Measurements from ENCODE around the gene MRPS5. TPM values are rescaled to one million over a fixed set of nuclear protein-coding genes. Genes with fewer than 3 reads are reported as not detected.

Gene MRPS5
- total and polyA plus RNA-seq, 8 donors = 28.6 to 78.2 (median 47.2) TPM

GRCh38 chr2:95044601-95045000, 77.0 kb downstream of the MRPS5 start:
- Histone ChIP-seq H3K27me3 (peaks cover 0 to 9% (median 0%) of the 10 kb centered on the region in 3 donors), H3K4me1 (peaks cover 27 to 54% (median 53%) of the 10 kb centered on the region in 4 donors), H3K36me3 (no peaks in the 10 kb centered on the region), H3K9me3 (no peaks in the 10 kb centered on the region), H3K27ac (peak overlapping the region; percentile 66 to 84 (median 78)), H3K4me3 (no peak overlapping the region)
- TF ChIP-seq CTCF (IDR thresholded peaks at IDR 0.05) (no peak), EP300 (IDR thresholded peaks at IDR 0.05) (no peak), POLR2A (IDR thresholded peaks at IDR 0.05) (no peak), POLR2AphosphoS5 (IDR thresholded peaks at IDR 0.05) (no peak)
- DNase-seq = peak in 1 of 2 donors; percentile 52
- intact Hi-C loops (cut with DNase I; ENCODE audit: low total_unique reads) = no loop called here
- WGBS, 5 donors = 37 to 69% (median 61%) methylated on average over 5 of the region's 5 CpGs

GRCh38 chr2:95043300-95044093, 78.1 kb downstream of the MRPS5 start:
- peak; percentile 83 to 85 for DNase-seq

GRCh38 chr2:95042472-95043271, 78.9 kb downstream of the MRPS5 start:
- H3K27ac ChIP-seq = peak overlapping the region; percentile 69 to 84 (median 78)

More at GRCh38 chr2:95043300-95044093, 78.1 kb downstream of the MRPS5 start:
- H3K4me3 ChIP-seq = peak overlapping the region in 1 of 4 donors; percentile 6
- WGBS, 5 donors = 38 to 44% (median 41%) methylated on average over 15 to 17 of the region's 17 CpGs
- H3K27me3 ChIP-seq = no peaks in the 10 kb centered on the region
- H3K36me3 ChIP-seq = no peaks in the 10 kb centered on the region
- peaks cover 23 to 49% (median 45%) of the 10 kb centered on the region in 4 donors for H3K4me1 ChIP-seq
- TF ChIP-seq POLR2AphosphoS5 (IDR thresholded peaks at IDR 0.05) = peak in 2 of 3 donors; percentile 34 to 52
- TF ChIP-seq EP300 (IDR thresholded peaks at IDR 0.05) = no peak
- TF ChIP-seq POLR2A (IDR thresholded peaks at IDR 0.05) = no peak
- TF ChIP-seq CTCF (IDR thresholded peaks at IDR 0.05) = no peak
- H3K27ac ChIP-seq = peak overlapping the region; percentile 69 to 84 (median 78)
- intact Hi-C loops (cut with DNase I; ENCODE audit: low total_unique reads) = no loop called here
- H3K9me3 ChIP-seq = no peaks in the 10 kb centered on the region

More at GRCh38 chr2:95042472-95043271, 78.9 kb downstream of the MRPS5 start:
- peak; percentile 73 to 78 for DNase-seq
- peaks cover 17 to 41% (median 37%) of the 10 kb centered on the region in 4 donors for H3K4me1 ChIP-seq
- TF ChIP-seq CTCF (IDR thresholded peaks at IDR 0.05) (peak in 2 of 7 experiments; percentile 10 to 40), POLR2A (IDR thresholded peaks at IDR 0.05) (no peak), POLR2AphosphoS5 (IDR thresholded peaks at IDR 0.05) (peak in 2 of 3 donors; percentile 27 to 50)
- no peaks in the 10 kb centered on the region for H3K36me3 ChIP-seq
- H3K9me3 ChIP-seq = no peaks in the 10 kb centered on the region
- 17 to 42% (median 33%) methylated on average over 7 of the region's 7 CpGs for WGBS, 5 donors
- H3K4me3 ChIP-seq = peak overlapping the region in 1 of 4 donors; percentile 6
- intact Hi-C loops (cut with DNase I; ENCODE audit: low total_unique reads) = no loop called here
- no peaks in the 10 kb centered on the region for H3K27me3 ChIP-seq
